Neural crest cell (in vitro differentiated cells): ENCODE data around the gene RARA. TPM values are rescaled to one million over a fixed set of nuclear protein-coding genes. Genes with fewer than 3 reads are reported as not detected.
"Not testable (repeated sequence)": the region's sequence is repeated elsewhere in the genome, so short reads cannot be mapped to it uniquely, and the experiment has no call there.

Source experiments
- DNase-seq: peaks from one replicate; pipeline ENCODE4 v3.0.0; 2021; ENCODE audit warnings: low read depth, mixed read lengths, low spot score
- H3K27ac Mint-ChIP-seq: one replicate; pipeline ENCODE4 v1.8.0; 2021; ENCODE audit warnings: mild to moderate bottlenecking, mixed read lengths; ENCODE audit not compliant: unreplicated experiment
- H3K27me3 Mint-ChIP-seq: 2 replicates; pipeline ENCODE4 v1.8.0; 2021; ENCODE audit warnings: low read depth, mild to moderate bottlenecking, mixed read lengths
- H3K36me3 Mint-ChIP-seq: 2 replicates; pipeline ENCODE4 v1.8.0; 2021; ENCODE audit warnings: low read depth, mild to moderate bottlenecking, mixed read lengths
- H3K4me1 Mint-ChIP-seq: 2 replicates; pipeline ENCODE4 v1.8.0; 2021; ENCODE audit warnings: mixed read lengths
- H3K4me3 Mint-ChIP-seq: one replicate; pipeline ENCODE4 v1.8.0; 2021; ENCODE audit warnings: mild to moderate bottlenecking, mixed read lengths
- H3K9me3 Mint-ChIP-seq: 2 replicates; pipeline ENCODE4 v1.8.0; 2021; ENCODE audit warnings: mixed read lengths
- total RNA-seq: library from RNA; stranded (reverse); gene quantifications from 2 replicates; pipeline ENCODE4 v1.2.1, GENCODE V29; 2021
- TF ChIP-seq, protein P1 (sequence below): fragments of 200-600 bp; sonication (generic); conservative IDR thresholded peaks from 2 replicates; pipeline ENCODE4 v1.5.0; 2021; ENCODE audit warnings: antibody characterized with exemption, mild to moderate bottlenecking

Gene RARA
- total RNA-seq, 1 donor from 2014 or later = 25.9 TPM

DNA sequence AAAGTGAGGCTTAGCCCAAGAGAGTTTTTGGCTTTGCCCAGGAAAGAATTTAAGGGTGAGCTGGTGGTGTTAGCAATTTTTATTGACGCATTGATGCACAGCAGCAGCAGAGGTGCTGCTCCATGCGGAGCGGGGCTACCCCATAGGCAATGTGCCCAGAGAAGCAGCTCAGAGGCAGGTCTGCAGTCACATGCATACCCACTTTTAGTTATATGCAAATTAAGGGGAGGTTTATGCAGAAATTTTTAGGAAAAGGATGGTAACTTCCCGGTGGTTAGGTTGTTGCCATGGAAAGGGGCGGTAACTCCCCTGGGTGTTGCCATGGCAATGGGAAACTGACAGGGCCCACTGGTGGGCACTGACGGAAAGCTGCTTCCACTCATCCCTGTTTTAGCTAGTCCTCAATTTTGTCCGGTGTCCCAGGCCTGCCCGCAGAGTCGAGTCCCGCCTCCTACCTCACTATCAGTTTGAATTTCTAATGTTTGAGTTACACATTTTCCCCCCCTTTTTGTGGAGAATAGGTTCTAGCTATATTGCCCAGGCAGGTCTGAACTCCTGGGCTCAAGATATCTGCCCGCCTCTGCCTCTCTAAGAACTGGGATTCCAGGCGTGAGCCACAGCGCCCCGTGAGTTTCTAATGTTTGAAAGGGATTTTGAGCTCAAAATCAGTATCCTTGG is 66.0 kb downstream of the RARA start:
- TF ChIP-seq, protein P1, sequence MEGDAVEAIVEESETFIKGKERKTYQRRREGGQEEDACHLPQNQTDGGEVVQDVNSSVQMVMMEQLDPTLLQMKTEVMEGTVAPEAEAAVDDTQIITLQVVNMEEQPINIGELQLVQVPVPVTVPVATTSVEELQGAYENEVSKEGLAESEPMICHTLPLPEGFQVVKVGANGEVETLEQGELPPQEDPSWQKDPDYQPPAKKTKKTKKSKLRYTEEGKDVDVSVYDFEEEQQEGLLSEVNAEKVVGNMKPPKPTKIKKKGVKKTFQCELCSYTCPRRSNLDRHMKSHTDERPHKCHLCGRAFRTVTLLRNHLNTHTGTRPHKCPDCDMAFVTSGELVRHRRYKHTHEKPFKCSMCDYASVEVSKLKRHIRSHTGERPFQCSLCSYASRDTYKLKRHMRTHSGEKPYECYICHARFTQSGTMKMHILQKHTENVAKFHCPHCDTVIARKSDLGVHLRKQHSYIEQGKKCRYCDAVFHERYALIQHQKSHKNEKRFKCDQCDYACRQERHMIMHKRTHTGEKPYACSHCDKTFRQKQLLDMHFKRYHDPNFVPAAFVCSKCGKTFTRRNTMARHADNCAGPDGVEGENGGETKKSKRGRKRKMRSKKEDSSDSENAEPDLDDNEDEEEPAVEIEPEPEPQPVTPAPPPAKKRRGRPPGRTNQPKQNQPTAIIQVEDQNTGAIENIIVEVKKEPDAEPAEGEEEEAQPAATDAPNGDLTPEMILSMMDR = no peak
- H3K4me1 Mint-ChIP-seq = peaks cover 14% of the 10 kb centered on the region
- H3K27ac Mint-ChIP-seq = no peak overlapping the region
- no peaks in the 10 kb centered on the region for H3K36me3 Mint-ChIP-seq
- no peak overlapping the region for H3K4me3 Mint-ChIP-seq
- H3K9me3 Mint-ChIP-seq = peaks cover 15% of the 10 kb centered on the region
- H3K27me3 Mint-ChIP-seq = no peaks in the 10 kb centered on the region
- no peak for DNase-seq

DNA sequence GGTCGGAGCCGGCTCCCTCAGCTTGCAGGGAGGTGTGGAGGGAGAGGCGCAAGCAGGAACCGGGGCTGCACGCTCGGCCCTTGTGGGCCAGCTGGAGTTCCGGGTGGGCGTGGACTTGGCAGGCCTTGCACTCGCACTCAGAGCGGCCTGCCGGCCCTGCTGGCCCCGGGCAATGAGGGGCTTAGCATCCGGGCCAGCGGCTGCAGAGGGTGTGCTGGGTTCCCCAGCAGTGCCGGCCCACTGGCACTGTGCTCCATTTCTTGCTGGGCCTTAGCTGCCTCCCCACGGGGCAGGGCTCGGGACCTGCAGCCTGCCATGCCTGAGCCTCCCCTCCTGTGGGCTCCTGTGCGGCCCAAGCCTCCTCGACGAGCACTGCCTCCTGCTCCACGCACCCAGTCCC is 66.8 kb downstream of the RARA start:
- not testable (repeated sequence) for H3K27me3 Mint-ChIP-seq, DNase-seq, H3K4me3 Mint-ChIP-seq, H3K27ac Mint-ChIP-seq, H3K36me3 Mint-ChIP-seq
- peaks cover 14% of the 10 kb centered on the region for H3K4me1 Mint-ChIP-seq
- peaks cover 15% of the 10 kb centered on the region for H3K9me3 Mint-ChIP-seq

DNA sequence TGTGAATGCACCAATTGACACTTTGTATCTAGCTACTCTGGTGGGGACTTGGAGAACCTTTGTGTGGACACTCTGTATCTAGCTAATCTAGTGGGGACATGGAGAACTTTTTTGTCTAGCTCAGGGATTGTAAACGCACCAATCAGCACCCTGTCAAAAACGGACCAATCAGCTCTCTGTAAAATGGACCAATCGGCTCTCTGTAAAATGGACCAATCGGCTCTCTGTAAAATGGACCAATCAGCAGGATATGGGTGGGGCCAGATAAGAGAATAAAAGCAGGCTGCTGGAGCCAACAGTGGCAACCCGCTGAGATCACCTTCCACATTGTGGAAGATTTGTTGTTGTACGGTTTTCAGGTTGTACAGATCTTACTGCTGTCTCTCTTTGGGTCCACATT is 67.6 kb downstream of the RARA start:
- H3K4me3 Mint-ChIP-seq, H3K36me3 Mint-ChIP-seq, DNase-seq, H3K27me3 Mint-ChIP-seq, H3K27ac Mint-ChIP-seq: not testable (repeated sequence)
- Mint-ChIP-seq H3K4me1 (peaks cover 14% of the 10 kb centered on the region), H3K9me3 (peaks cover 13% of the 10 kb centered on the region)

DNA sequence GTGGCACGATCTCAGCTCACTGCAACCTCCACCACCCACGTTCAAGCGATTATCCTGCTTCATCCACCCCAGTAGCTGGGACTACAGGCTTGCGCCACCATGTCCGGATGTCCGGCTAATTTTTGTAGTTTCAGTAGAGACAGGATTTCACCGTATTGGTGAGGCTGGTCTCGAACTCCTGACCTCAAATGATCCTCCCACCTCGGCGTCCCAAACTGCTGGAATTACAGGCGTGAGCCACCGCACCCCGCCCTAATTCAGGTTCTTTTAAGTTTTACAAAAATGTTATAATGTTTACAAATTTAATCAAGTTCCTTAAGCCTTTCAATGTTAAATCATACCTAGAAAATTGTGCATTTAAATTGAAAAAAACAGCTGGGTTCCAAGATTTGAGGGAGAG is 68.9 kb downstream of the RARA start:
- H3K9me3 Mint-ChIP-seq = peaks cover 13% of the 10 kb centered on the region
- no peaks in the 10 kb centered on the region for H3K27me3 Mint-ChIP-seq
- TF ChIP-seq, protein P1 = no peak
- H3K4me3 Mint-ChIP-seq = no peak overlapping the region
- H3K36me3 Mint-ChIP-seq = no peaks in the 10 kb centered on the region
- H3K4me1 Mint-ChIP-seq = peaks cover 14% of the 10 kb centered on the region
- H3K27ac Mint-ChIP-seq = no peak overlapping the region
- DNase-seq = no peak

DNA sequence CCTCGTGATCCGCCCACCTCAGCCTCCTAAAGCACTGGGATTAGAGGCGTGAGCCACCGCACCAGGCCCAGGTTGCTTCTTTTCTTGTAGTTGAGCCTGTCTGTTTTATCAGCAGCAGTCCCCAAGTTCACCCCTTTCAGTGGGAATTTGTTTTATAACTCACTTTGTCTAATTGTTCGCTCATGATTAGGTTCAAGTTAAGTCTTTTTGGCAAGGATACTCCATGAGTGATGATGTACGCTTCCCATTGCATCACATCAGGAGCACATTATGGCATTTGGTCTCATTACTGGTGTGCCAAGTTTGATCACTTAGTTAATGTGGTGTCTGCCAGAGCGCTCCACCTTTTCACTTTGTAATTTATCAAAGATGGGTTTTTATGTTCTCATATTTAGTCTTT is 70.0 kb downstream of the RARA start:
- DNase-seq = no peak
- H3K27me3 Mint-ChIP-seq = no peaks in the 10 kb centered on the region
- TF ChIP-seq, protein P1 = no peak
- no peaks in the 10 kb centered on the region for H3K36me3 Mint-ChIP-seq
- H3K4me3 Mint-ChIP-seq = no peak overlapping the region
- H3K27ac Mint-ChIP-seq = no peak overlapping the region
- H3K4me1 Mint-ChIP-seq = peaks cover 9% of the 10 kb centered on the region
- peaks cover 3% of the 10 kb centered on the region for H3K9me3 Mint-ChIP-seq

DNA sequence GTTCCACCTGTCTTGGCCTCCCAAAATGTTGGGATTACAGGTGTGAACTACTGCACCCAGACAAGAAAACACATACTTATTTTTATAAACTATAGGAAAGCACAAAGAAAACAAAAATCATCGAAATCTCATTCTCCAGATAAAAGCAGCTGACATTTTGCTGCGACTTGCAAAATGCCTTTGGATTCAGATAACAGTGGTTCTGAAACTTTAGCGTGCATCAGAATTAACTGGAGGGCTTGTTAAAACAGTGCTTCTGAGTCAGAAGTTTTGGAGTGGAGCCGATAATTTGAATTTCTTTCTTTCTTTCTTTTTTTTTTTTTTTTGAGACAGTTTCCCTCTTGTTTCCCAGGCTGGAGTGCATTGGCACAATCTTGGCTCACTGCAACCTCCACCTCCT is 73.3 kb downstream of the RARA start:
- H3K9me3 Mint-ChIP-seq = no peaks in the 10 kb centered on the region

DNA sequence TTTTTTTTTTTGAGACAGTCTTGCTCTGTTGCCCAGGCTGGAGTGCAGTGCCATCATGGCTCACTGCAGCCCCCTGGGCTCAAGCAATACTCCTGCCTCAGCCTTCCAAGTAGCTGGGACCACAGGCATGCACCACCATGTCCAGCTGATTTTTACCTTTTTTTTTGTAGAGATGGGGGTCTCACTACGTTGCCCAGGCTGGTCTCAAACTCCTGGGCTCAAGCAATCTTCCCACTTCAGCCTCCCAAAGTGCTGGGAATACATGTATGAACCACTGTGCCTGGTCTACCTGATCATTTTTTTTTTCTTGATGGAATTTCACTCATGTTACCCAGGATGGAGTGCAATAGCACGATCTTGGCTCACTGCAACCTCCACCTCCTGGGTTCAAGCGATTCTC is 77.6 kb downstream of the RARA start:
- H3K36me3 Mint-ChIP-seq, H3K4me1 Mint-ChIP-seq, DNase-seq, H3K4me3 Mint-ChIP-seq, H3K27me3 Mint-ChIP-seq, H3K9me3 Mint-ChIP-seq, H3K27ac Mint-ChIP-seq: not testable (repeated sequence)

More for the DNA sequence above, 73.3 kb downstream of the RARA start:
- no peaks in the 10 kb centered on the region for H3K27me3 Mint-ChIP-seq
- H3K4me3 Mint-ChIP-seq = no peak overlapping the region
- no peaks in the 10 kb centered on the region for H3K4me1 Mint-ChIP-seq
- TF ChIP-seq, protein P1 = no peak
- DNase-seq = no peak
- H3K36me3 Mint-ChIP-seq = no peaks in the 10 kb centered on the region
- no peak overlapping the region for H3K27ac Mint-ChIP-seq
